Thymus (tissue), 11 donors: ENCODE measurements around the gene TRIM31. TPM values are rescaled to one million over a fixed set of nuclear protein-coding genes. Genes with fewer than 3 reads are reported as not detected.

Source experiments
- DNase-seq, 9 donors: peaks; one replicate each; pipeline ENCODE4 v3.0.0-alpha.2; 2013; ENCODE audit warnings: low spot score in 9 of 9, low read depth in 6 of 9, missing footprints in 1 of 9
- H3K27ac ChIP-seq, 2 donors: one replicate each; pipeline ENCODE4 v1.5.1; 2013; ENCODE audit warnings: control low read depth in 1 of 2, low read depth in 1 of 2, low read length in 1 of 2, mild to moderate bottlenecking in 1 of 2, moderate library complexity in 1 of 2
- H3K27me3 ChIP-seq, 2 donors: one replicate each; pipeline ENCODE4 v1.5.1; 2013; ENCODE audit warnings: low read length in 1 of 2; ENCODE audit not compliant: control insufficient read depth in 2 of 2, insufficient read depth in 1 of 2
- H3K36me3 ChIP-seq, 2 donors: one replicate each; pipeline ENCODE4 v1.5.1; 2013; ENCODE audit warnings: low read length in 1 of 2, mild to moderate bottlenecking in 1 of 2, moderate library complexity in 1 of 2; ENCODE audit not compliant: control insufficient read depth in 2 of 2, insufficient read depth in 2 of 2
- H3K4me1 ChIP-seq, 2 donors: one replicate each; pipeline ENCODE4 v1.5.1; 2013; ENCODE audit warnings: low read length in 2 of 2; ENCODE audit not compliant: control insufficient read depth in 2 of 2, insufficient read depth in 2 of 2
- H3K4me3 ChIP-seq, 2 donors: one replicate each; pipeline ENCODE4 v1.5.1; 2013; ENCODE audit warnings: low read length in 2 of 2, control low read depth in 1 of 2, mild to moderate bottlenecking in 1 of 2
- H3K9me3 ChIP-seq, 2 donors: one replicate each; pipeline ENCODE4 v1.5.1; 2013; ENCODE audit warnings: low read length in 1 of 2, mild to moderate bottlenecking in 1 of 2; ENCODE audit not compliant: control insufficient read depth in 2 of 2, insufficient read depth in 1 of 2
- WGBS: extraction: QIAGEN DNeasy Blood & Tissue Kit; methylation state at CpG from one replicate; pipeline ENCODE4 v1.1.7; 2013; 5-methylcytosine and 5-hydroxymethylcytosine counted together
- polyA plus RNA-seq: library from polyadenylated mRNA; stranded (reverse); fragments of 200-250 nt; gene quantifications from one replicate; pipeline ENCODE4 v1.2.3, GENCODE V29; 2013
- total RNA-seq: library from RNA; stranded (reverse); fragments of 120-200 nt; gene quantifications from one replicate; pipeline ENCODE4 v1.2.4, GENCODE V29; 2013
- donor health status: healthy.

Gene TRIM31
- total and polyA plus RNA-seq, 2 donors: 0.28 to 1.4 TPM

GRCh38 chr6:30075790-30076732 lies 36.8 kb downstream of the TRIM31 start:
- no peaks in the 10 kb centered on the region for H3K9me3 ChIP-seq
- H3K36me3 ChIP-seq: no peaks in the 10 kb centered on the region
- no peak for DNase-seq
- peak overlapping the region in 1 of 2 donors; percentile 8 for H3K27ac ChIP-seq
- peaks cover 51 to 89% of the 10 kb centered on the region in 2 donors for H3K27me3 ChIP-seq
- H3K4me3 ChIP-seq: no peak overlapping the region
- peaks cover 0 to 34% of the 10 kb centered on the region in 2 donors for H3K4me1 ChIP-seq
- WGBS: 45% methylated on average over 22 of the region's 22 CpGs

DNA sequence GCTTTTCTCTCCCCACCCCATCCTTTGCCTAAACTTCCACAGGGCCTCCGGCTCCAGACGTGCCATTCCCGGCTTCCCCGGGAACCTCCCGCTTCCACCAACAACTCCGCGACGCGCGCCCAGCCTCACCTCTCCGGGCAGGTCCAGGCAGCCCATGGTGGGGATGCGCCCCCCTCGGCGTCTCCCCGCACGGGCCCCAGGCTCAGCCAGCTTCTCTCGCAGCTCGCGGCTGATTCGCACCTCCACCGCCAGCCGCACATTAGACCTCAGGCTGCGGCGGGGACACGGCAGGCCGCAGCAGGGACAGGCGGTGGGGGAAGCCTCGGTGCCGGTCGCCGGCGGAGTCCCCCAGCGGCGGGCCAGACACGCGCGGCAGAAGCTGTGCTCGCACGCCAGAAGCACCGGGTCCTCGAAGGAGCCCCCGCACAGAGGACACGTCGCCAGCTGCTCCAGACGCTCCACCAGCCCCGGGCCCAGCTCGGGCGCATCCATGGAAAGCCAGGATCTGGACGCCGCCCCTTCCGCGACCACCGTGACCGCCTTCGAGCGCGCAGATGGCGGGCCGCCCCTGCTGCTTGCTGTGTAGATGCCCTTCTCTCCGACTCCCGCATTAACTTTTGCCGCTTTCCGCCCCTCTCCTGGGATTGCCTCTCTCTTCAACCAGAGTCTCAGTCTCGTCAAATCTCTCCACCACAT lies 37.6 kb downstream of the TRIM31 start, which contains the start of gene RNF39:
RNF39 (minus strand) TSS at position 676 of the 696 bp plus-strand sequence; CDS start at position 492, 184 bp downstream.
- 3% methylated on average over 64 of the region's 64 CpGs for WGBS
- H3K27ac ChIP-seq: peak within 1 kb of the TSS in 1 of 2 donors; percentile 76
- DNase-seq: no peak
- peaks cover 0 to 37% of the 10 kb centered on the region in 2 donors for H3K4me1 ChIP-seq
- no peaks in the 10 kb centered on the region for H3K36me3 ChIP-seq
- no peaks in the 10 kb centered on the region for H3K9me3 ChIP-seq
- peaks cover 55 to 97% of the 10 kb centered on the region in 2 donors for H3K27me3 ChIP-seq
- H3K4me3 ChIP-seq: peak within 1 kb of the TSS in 1 of 2 donors; percentile 37

DNA sequence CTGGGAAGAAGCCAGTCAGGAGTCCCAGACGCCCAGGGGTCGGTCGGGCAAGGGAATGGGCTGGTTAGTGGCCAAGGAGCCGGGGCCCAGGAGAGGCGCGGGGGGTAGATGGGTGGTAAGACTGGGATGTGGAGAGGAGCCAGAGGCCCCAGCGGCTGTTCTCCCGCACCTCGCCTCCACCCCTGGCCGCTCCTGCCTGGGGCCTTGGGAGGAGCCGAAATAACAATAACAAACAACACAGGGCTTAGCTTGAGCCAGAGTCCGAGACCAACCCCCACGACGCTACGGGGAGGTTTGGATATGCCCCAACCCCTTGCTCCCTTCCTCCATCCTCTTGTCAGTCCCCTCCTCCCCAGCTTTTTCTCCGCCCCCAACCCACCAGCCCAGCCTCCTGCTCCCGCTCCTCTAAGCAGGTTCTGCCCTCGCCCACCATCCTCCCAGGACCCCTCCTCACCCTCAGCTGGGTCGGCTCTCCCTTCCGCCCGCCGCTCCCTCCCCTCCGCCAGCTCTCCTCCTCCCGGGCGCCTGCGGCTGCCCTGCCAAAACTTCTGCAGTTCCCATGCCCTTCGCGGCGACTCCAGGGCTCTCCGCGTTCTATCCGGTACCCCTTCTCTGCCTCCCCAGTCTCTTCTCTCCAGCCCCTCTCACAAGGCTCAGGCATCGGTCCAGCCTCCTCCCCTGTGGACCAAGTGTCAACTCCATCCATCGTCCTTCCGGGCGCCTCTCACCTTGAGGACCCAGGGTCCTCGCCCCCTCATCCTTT lies 38.4 kb downstream of the TRIM31 start:
- H3K4me3 ChIP-seq: peak overlapping the region in 1 of 2 donors; percentile 37
- peaks cover 2 to 7% of the 10 kb centered on the region in 2 donors for H3K36me3 ChIP-seq
- H3K27ac ChIP-seq: no peak overlapping the region
- no peaks in the 10 kb centered on the region for H3K9me3 ChIP-seq
- DNase-seq: no peak
- H3K27me3 ChIP-seq: peaks cover 55 to 98% of the 10 kb centered on the region in 2 donors
- H3K4me1 ChIP-seq: peaks cover 0 to 37% of the 10 kb centered on the region in 2 donors
- 16% methylated on average over 37 of the region's 37 CpGs for WGBS

DNA sequence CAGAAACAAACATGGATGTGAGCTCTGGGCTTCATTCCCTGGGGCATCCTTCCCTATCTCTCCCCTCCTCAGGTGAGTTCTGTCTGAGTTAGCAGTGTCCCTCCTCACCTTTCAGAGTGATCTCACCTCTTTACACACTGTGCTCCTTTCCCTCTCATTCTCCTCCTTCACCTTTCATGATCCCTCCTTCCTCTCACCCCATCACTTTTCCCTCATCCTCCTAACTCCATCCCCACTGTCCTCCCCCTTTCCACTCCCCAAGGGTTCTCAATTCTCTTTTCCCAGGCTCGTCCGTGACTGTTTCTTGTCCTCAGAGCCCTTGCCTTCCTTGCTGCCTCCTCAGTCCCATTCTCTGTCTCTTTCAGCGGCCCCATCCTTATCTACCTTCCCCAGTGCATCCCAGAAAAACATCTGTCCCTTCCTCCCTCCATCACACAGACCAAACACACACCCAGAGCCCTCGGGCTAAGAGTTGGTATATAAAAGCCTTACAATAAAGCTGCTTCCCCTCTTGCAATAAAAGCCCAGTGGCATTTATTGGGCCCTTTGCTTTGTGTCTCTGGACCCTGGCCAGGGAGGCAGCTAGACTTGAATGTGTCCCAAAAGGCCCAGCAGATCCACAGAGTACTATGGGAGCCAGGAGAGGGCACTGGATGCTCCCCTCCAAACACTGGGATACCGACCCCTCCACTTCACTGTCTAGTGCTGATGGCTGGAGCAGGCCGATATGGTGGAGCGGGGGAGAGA lies 39.2 kb downstream of the TRIM31 start:
- Histone ChIP-seq H3K4me3 (no peak overlapping the region), H3K27ac (no peak overlapping the region), H3K27me3 (peaks cover 55 to 91% of the 10 kb centered on the region in 2 donors), H3K36me3 (peaks cover 10 to 14% of the 10 kb centered on the region in 2 donors), H3K4me1 (peaks cover 0 to 37% of the 10 kb centered on the region in 2 donors), H3K9me3 (no peaks in the 10 kb centered on the region)
- 74% methylated on average over 7 of the region's 7 CpGs for WGBS
- no peak for DNase-seq

- DNase-seq: no peak
- 60% methylated on average over 3 of the region's 3 CpGs for WGBS
- peaks cover 0 to 35% of the 10 kb centered on the region in 2 donors for H3K4me1 ChIP-seq
- H3K9me3 ChIP-seq: no peaks in the 10 kb centered on the region
- no peak overlapping the region for H3K4me3 ChIP-seq
- peaks cover 50 to 73% of the 10 kb centered on the region in 2 donors for H3K27me3 ChIP-seq
- H3K27ac ChIP-seq: no peak overlapping the region
- H3K36me3 ChIP-seq: peaks cover 13 to 18% of the 10 kb centered on the region in 2 donors
Measured at GRCh38 chr6:30071858-30072257, 41.0 kb downstream of the TRIM31 start.

- Histone ChIP-seq H3K9me3 (no peaks in the 10 kb centered on the region), H3K4me3 (no peak overlapping the region), H3K27me3 (peaks cover 48 to 67% of the 10 kb centered on the region in 2 donors), H3K36me3 (peaks cover 13 to 18% of the 10 kb centered on the region in 2 donors), H3K27ac (no peak overlapping the region), H3K4me1 (peaks cover 0 to 33% of the 10 kb centered on the region in 2 donors)
- 50% methylated on average over 68 of the region's 68 CpGs for WGBS
- peak in 2 of 9 donors; percentile 21 to 38 for DNase-seq
Measured at GRCh38 chr6:30071081-30071818, 41.6 kb downstream of the TRIM31 start.

DNA sequence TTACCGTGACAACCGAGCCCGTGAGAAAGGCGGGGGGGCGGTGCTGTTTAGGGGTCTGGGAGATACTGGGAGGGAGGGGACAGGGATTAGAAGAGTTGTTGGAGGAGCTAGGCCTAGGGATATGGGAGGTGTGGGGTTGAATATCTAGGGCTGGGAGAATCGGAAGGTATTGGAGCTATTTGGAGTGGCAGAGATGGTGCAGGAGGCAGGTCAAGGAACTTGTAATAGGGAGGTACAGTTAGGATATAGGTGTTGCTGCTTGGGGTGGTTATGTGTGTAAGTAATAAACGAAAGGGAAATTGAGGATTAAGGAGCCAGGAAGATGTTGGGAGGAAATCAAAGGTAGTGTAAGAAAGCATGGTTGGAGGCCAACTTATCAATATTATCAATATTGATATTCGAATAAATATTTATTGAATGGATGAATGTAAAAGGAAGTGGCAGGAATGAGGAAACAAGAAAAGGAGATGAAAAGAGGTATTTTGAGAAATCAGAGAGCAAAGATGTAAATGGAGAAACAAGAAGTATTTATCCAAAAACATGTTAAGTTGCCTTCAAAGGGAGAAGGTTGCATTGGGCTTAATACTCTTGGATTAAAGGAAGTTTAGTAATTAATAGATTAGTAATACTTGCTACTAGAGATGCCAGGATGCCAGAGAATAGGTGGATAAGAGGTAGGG lies 45.3 kb downstream of the TRIM31 start:
- WGBS: 16% methylated on average over 8 of the region's 8 CpGs
- DNase-seq: no peak
- Histone ChIP-seq H3K27me3 (peaks cover 16 to 31% of the 10 kb centered on the region in 2 donors), H3K4me3 (peak overlapping the region; percentile 63 to 96), H3K27ac (peak overlapping the region; percentile 80 to 99), H3K4me1 (peaks cover 4 to 19% of the 10 kb centered on the region in 2 donors), H3K36me3 (peaks cover 18 to 30% of the 10 kb centered on the region in 2 donors), H3K9me3 (no peaks in the 10 kb centered on the region)
